HL-60 (cell line): ENCODE results near the gene BAIAP2.

Experiments
- TF ChIP-seq, protein P1 (sequence below): IDR thresholded peaks from one replicate; pipeline ENCODE4 v1.5.1; 2011; ENCODE audit warnings: low read length, control low read depth, inconsistent platforms; ENCODE audit not compliant: insufficient read depth
- TF ChIP-seq, protein P2 (sequence below): IDR thresholded peaks from 2 replicates; pipeline ENCODE4 v1.6.1; 2012; ENCODE audit warnings: low read depth; ENCODE audit not compliant: insufficient replicate concordance

DNA sequence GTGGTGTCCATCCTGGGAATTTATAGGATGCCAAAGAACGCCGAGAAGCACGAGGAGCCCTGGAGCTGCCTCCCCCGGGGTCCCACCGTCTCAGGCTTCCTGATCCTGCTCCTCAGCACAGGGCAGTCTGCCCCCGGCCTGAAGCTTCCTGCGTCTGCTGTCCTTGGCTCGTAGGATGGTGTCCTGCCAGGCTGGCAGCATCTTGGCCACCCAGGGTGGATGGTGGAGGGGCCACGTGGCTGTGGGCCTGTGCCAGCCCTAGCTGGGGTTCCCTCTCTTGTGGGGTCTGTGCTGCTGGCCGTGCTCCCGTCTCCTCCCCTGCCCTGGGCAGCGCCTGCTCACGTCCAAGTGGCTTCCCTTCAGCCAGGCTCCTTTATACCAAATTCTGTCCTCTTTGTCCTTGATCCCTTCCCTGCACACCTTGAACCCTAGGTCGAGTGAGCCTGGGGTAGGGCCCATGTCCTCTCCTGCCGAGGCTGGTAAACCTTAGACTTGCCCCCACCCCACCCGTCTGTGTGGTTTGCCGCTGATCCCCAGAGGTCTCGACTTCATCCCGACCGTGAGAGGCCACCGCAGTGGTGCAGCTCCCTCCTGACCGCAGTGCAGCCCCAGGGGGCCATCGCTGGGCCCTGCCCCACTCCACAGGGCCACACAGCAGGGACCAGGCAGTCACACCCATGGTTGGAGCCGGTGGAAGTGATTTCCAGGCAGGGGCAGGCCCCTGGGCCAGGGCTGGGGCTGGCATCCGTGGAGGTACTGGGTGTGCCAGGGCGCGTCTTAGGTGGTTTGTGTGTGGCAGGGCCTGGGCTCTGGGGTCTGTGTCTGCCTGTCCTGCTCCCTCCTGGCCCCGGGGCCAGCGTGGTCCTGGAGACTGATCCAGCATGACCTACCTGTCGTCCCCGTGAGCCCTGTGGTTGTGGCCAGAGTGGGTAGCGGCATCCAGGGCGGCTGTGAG lies 46.5 kb downstream of the BAIAP2 start:
- TF ChIP-seq, protein P1, sequence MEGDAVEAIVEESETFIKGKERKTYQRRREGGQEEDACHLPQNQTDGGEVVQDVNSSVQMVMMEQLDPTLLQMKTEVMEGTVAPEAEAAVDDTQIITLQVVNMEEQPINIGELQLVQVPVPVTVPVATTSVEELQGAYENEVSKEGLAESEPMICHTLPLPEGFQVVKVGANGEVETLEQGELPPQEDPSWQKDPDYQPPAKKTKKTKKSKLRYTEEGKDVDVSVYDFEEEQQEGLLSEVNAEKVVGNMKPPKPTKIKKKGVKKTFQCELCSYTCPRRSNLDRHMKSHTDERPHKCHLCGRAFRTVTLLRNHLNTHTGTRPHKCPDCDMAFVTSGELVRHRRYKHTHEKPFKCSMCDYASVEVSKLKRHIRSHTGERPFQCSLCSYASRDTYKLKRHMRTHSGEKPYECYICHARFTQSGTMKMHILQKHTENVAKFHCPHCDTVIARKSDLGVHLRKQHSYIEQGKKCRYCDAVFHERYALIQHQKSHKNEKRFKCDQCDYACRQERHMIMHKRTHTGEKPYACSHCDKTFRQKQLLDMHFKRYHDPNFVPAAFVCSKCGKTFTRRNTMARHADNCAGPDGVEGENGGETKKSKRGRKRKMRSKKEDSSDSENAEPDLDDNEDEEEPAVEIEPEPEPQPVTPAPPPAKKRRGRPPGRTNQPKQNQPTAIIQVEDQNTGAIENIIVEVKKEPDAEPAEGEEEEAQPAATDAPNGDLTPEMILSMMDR = no peak
- TF ChIP-seq, protein P2, sequence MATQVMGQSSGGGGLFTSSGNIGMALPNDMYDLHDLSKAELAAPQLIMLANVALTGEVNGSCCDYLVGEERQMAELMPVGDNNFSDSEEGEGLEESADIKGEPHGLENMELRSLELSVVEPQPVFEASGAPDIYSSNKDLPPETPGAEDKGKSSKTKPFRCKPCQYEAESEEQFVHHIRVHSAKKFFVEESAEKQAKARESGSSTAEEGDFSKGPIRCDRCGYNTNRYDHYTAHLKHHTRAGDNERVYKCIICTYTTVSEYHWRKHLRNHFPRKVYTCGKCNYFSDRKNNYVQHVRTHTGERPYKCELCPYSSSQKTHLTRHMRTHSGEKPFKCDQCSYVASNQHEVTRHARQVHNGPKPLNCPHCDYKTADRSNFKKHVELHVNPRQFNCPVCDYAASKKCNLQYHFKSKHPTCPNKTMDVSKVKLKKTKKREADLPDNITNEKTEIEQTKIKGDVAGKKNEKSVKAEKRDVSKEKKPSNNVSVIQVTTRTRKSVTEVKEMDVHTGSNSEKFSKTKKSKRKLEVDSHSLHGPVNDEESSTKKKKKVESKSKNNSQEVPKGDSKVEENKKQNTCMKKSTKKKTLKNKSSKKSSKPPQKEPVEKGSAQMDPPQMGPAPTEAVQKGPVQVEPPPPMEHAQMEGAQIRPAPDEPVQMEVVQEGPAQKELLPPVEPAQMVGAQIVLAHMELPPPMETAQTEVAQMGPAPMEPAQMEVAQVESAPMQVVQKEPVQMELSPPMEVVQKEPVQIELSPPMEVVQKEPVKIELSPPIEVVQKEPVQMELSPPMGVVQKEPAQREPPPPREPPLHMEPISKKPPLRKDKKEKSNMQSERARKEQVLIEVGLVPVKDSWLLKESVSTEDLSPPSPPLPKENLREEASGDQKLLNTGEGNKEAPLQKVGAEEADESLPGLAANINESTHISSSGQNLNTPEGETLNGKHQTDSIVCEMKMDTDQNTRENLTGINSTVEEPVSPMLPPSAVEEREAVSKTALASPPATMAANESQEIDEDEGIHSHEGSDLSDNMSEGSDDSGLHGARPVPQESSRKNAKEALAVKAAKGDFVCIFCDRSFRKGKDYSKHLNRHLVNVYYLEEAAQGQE = no peak
